Liver (tissue), 3 donors: ENCODE results near the gene MAP4K3.

Source experiments
- ATF3 ChIP-seq: IDR thresholded peaks from 2 replicates; pipeline ENCODE4 v1.6.1; 2016; ENCODE audit warnings: antibody characterized with exemption
- FOXA1 ChIP-seq: IDR thresholded peaks from 2 replicates; pipeline ENCODE4 v1.6.1; 2016; ENCODE audit warnings: antibody characterized with exemption
- GABPA ChIP-seq, 2 donors: IDR thresholded peaks in 1 of 2; conservative IDR thresholded peaks in 1 of 2; 2 replicates each; pipeline ENCODE4 v1.6.1; 2016; ENCODE audit warnings: antibody characterized with exemption in 2 of 2, mild to moderate bottlenecking in 1 of 2, moderate library complexity in 1 of 2
- JUND ChIP-seq, 2 donors: IDR thresholded peaks; 2 replicates each; pipeline ENCODE4 v1.6.1; 2016; ENCODE audit warnings: antibody characterized with exemption in 2 of 2
- MAX ChIP-seq: IDR thresholded peaks from 2 replicates; pipeline ENCODE4 v1.6.1; 2016; ENCODE audit warnings: antibody characterized with exemption
- RAD21 ChIP-seq, 2 donors: IDR thresholded peaks; 2 replicates each; pipeline ENCODE4 v1.6.1; 2016; ENCODE audit warnings: antibody characterized with exemption in 2 of 2, mild to moderate bottlenecking in 2 of 2
- REST ChIP-seq: IDR thresholded peaks from 2 replicates; pipeline ENCODE4 v1.6.1; 2016; ENCODE audit warnings: antibody characterized with exemption, mild to moderate bottlenecking
- RXRA ChIP-seq, 2 donors: IDR thresholded peaks; 2 replicates each; pipeline ENCODE4 v1.6.1; 2017 to 2018; ENCODE audit warnings: antibody characterized with exemption in 2 of 2, mild to moderate bottlenecking in 1 of 2
- SP1 ChIP-seq: IDR thresholded peaks from 2 replicates; pipeline ENCODE4 v1.6.1; 2018; ENCODE audit warnings: antibody characterized with exemption, mild to moderate bottlenecking
- TAF1 ChIP-seq: conservative IDR thresholded peaks from 2 replicates; pipeline ENCODE4 v1.6.1; 2016; ENCODE audit warnings: antibody characterized with exemption, mild to moderate bottlenecking
- YY1 ChIP-seq: IDR thresholded peaks from 2 replicates; pipeline ENCODE4 v1.6.1; 2016; ENCODE audit warnings: antibody characterized with exemption, mild to moderate bottlenecking
- ZBTB33 ChIP-seq: IDR thresholded peaks from 2 replicates; pipeline ENCODE4 v1.6.1; 2016; ENCODE audit warnings: antibody characterized with exemption
- TF ChIP-seq, protein P1 (sequence below): fragments of 150-350 bp; IDR thresholded peaks from 2 replicates; pipeline ENCODE4 v1.5.1; 2017; ENCODE audit warnings: improper control_type of control experiment, low read depth, low read length; ENCODE audit not compliant: missing input control
- donor health status: healthy.
- donor health status: healthy.

DNA sequence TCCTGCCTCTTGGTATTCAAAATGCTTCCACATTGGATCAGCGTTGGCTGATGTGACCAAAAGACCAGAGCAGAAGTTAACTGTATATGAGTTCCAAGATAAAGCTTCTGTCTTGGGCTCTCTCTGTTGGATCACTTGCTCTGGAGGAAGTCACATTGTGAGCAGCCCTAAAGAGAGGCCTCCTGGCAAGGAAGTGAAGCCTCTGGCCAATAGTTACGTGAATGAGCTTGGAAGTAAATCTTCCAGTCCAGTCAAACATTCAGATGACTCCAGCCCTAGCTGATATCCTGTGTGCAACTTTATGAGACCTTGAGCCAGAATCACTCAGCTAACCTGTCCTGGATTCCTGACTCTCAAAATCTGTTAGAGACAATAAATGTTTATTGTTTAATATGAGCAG is 125.6 kb downstream of the MAP4K3 start:
- TF ChIP-seq, protein P1, sequence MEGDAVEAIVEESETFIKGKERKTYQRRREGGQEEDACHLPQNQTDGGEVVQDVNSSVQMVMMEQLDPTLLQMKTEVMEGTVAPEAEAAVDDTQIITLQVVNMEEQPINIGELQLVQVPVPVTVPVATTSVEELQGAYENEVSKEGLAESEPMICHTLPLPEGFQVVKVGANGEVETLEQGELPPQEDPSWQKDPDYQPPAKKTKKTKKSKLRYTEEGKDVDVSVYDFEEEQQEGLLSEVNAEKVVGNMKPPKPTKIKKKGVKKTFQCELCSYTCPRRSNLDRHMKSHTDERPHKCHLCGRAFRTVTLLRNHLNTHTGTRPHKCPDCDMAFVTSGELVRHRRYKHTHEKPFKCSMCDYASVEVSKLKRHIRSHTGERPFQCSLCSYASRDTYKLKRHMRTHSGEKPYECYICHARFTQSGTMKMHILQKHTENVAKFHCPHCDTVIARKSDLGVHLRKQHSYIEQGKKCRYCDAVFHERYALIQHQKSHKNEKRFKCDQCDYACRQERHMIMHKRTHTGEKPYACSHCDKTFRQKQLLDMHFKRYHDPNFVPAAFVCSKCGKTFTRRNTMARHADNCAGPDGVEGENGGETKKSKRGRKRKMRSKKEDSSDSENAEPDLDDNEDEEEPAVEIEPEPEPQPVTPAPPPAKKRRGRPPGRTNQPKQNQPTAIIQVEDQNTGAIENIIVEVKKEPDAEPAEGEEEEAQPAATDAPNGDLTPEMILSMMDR, result no peak
- TF ChIP-seq TAF1 (no peak), RAD21 (IDR thresholded peaks at IDR 0.05) (no peak), REST (no peak), YY1 (no peak), MAX (no peak), GABPA (IDR thresholded peaks at IDR 0.05 in 1 of 2, conservative IDR thresholded peaks at IDR 0.05 in 1 of 2) (no peak), JUND (IDR thresholded peaks at IDR 0.05) (no peak), SP1 (no peak), RXRA (IDR thresholded peaks at IDR 0.05) (no peak), FOXA1 (no peak), ZBTB33 (no peak), ATF3 (no peak)
